Lower lobe of right lung (tissue), 2 donors: ENCODE measurements around the gene MFSD1. TPM values are rescaled to one million over a fixed set of nuclear protein-coding genes. Genes with fewer than 3 reads are reported as not detected.

ENCODE experiments used
- ATAC-seq, 2 donors: fragments of 200-7000 bp; cut with Tn5 transposase; one replicate each; pipeline ENCODE4 v1.9.1; 2020 to 2022; ENCODE audit warnings: mild to moderate bottlenecking in 2 of 2, moderate library complexity in 2 of 2
- DNase-seq: peaks from one replicate; pipeline ENCODE4 v3.0.0-alpha.2; 2020
- H3K27ac ChIP-seq: fragments of 200-600 bp; one replicate; pipeline ENCODE4 v1.8.0; 2022
- H3K27me3 ChIP-seq: fragments of 200-600 bp; one replicate; pipeline ENCODE4 v1.8.0; 2022; ENCODE audit warnings: low read depth
- H3K36me3 ChIP-seq: fragments of 200-600 bp; one replicate; pipeline ENCODE4 v1.8.0; 2022; ENCODE audit warnings: mild to moderate bottlenecking
- H3K4me1 ChIP-seq: fragments of 200-600 bp; one replicate; pipeline ENCODE4 v1.8.0; 2022
- H3K4me3 ChIP-seq: fragments of 200-600 bp; one replicate; pipeline ENCODE4 v1.8.0; 2022; ENCODE audit warnings: mild to moderate bottlenecking
- H3K9me3 ChIP-seq: fragments of 200-600 bp; one replicate; pipeline ENCODE4 v1.8.0; 2022
- intact Hi-C: fragments of 100-400 bp; cut with DNase I; formaldehyde crosslinking; loops from one replicate; pipeline ENCODE4 v1.11.0; 2022
- long read RNA-seq: library from polyadenylated mRNA; unstranded; transcript quantifications from one replicate; pipeline ENCODE4 v2.0.0, GENCODE V29; 2021
- total RNA-seq: library from RNA; stranded (reverse); fragmentation: NEBNext Ultra II Directional; extraction: Animal tissue kit (Norgen Biotek cat#: 25700); gene quantifications from one replicate; pipeline ENCODE4 v1.2.1, GENCODE V29; 2021
- TF ChIP-seq, protein P1 (sequence below): fragments of 200-600 bp; IDR thresholded peaks from one replicate; pipeline ENCODE4 v1.8.0; 2022; ENCODE audit warnings: antibody characterized with exemption, mild to moderate bottlenecking
- donor health status: DM: no; HTN: yes; CAD: no; lungs with severe emphysema.

Gene MFSD1, protein sequence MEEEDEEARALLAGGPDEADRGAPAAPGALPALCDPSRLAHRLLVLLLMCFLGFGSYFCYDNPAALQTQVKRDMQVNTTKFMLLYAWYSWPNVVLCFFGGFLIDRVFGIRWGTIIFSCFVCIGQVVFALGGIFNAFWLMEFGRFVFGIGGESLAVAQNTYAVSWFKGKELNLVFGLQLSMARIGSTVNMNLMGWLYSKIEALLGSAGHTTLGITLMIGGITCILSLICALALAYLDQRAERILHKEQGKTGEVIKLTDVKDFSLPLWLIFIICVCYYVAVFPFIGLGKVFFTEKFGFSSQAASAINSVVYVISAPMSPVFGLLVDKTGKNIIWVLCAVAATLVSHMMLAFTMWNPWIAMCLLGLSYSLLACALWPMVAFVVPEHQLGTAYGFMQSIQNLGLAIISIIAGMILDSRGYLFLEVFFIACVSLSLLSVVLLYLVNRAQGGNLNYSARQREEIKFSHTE
- 102 TPM for total RNA-seq
- long read RNA-seq, transcript MFSD1-215 (15 exons, 2,121 nt) = minor isoform, 5 of 232 reads
- long read RNA-seq, transcript MFSD1-203 (16 exons, 2,423 nt) = major isoform, 203 of 232 reads
- long read RNA-seq, partial matches to known transcripts = 5 of 232 reads
- long read RNA-seq, other reads (novel, unspliced or antisense) = 16 of 232 reads

DNA sequence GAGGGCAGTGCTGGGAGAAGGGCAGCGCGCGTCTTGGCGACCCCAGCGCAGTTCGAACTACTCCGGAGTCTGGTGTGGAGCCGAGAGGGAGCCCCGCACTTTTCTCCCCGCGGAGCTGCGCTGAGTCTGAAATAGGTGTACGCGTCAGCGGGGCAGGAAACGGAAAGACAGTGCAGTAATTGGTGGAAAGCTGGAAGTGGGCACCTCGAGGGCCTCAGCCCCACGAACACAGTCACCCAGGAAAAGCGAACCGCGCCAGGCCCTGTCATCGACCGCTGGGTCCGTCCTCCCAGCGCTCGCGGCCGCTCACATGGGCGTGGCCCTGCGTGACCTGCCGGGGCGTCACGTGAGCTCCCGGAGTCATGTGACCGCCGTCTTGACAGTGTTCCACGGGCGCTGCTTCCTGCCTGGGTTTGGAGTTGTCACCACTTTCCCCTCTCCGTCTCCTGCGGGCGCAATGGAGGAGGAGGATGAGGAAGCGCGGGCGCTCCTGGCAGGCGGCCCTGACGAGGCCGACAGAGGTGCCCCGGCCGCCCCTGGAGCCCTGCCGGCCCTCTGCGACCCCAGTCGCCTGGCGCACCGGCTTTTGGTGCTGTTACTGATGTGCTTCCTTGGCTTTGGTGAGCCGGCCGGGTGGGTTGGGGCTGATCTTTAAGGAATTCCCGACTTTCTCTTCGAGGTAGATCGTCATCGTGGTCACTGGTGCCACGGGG, at the start of gene MFSD1:
Gene MFSD1 (plus strand): TSS at position 359 of the 713 bp plus-strand sequence. CDS start 99 bp downstream, at position 458.
- peaks cover 20% of the 10 kb centered on the region for H3K36me3 ChIP-seq
- peaks cover 22% of the 10 kb centered on the region for H3K4me1 ChIP-seq
- H3K9me3 ChIP-seq = no peaks in the 10 kb centered on the region
- ATAC-seq (peak; percentile 99 to 100), DNase-seq (peak; percentile 99)
- intact Hi-C loops = no loop called here
- TF ChIP-seq, protein P1, sequence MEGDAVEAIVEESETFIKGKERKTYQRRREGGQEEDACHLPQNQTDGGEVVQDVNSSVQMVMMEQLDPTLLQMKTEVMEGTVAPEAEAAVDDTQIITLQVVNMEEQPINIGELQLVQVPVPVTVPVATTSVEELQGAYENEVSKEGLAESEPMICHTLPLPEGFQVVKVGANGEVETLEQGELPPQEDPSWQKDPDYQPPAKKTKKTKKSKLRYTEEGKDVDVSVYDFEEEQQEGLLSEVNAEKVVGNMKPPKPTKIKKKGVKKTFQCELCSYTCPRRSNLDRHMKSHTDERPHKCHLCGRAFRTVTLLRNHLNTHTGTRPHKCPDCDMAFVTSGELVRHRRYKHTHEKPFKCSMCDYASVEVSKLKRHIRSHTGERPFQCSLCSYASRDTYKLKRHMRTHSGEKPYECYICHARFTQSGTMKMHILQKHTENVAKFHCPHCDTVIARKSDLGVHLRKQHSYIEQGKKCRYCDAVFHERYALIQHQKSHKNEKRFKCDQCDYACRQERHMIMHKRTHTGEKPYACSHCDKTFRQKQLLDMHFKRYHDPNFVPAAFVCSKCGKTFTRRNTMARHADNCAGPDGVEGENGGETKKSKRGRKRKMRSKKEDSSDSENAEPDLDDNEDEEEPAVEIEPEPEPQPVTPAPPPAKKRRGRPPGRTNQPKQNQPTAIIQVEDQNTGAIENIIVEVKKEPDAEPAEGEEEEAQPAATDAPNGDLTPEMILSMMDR = no peak
- H3K4me3 ChIP-seq = peak within 1 kb of the TSS; percentile 82
- H3K27ac ChIP-seq = peak within 1 kb of the TSS; percentile 88
- no peaks in the 10 kb centered on the region for H3K27me3 ChIP-seq

DNA sequence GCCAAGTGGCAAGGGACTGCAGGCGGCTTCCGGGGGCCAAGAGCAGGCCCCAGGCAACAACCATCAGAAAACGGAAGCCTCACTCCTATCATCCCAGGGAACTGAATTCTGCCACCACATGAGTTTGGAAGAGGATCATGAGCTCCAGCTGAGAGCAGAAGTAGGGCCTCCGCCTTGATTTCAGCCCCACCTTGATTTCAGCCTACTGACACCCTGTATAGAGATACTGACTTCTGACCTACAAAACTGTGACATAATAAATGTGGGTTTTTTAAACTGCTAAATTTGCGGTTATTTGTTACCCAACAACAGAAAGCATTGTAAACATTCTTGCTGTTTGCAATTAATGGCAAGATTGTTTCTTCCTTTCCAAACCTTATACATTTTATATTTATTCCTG, 48.0 kb upstream of the MFSD1 start:
- Histone ChIP-seq H3K4me3 (no peak overlapping the region), H3K9me3 (no peaks in the 10 kb centered on the region), H3K36me3 (no peaks in the 10 kb centered on the region), H3K27ac (no peak overlapping the region), H3K27me3 (no peaks in the 10 kb centered on the region), H3K4me1 (peaks cover 8% of the 10 kb centered on the region)
- TF ChIP-seq, protein P1 = no peak
- intact Hi-C loops = no loop called here
- ATAC-seq = peak; percentile 32 to 71
- no peak for DNase-seq

DNA sequence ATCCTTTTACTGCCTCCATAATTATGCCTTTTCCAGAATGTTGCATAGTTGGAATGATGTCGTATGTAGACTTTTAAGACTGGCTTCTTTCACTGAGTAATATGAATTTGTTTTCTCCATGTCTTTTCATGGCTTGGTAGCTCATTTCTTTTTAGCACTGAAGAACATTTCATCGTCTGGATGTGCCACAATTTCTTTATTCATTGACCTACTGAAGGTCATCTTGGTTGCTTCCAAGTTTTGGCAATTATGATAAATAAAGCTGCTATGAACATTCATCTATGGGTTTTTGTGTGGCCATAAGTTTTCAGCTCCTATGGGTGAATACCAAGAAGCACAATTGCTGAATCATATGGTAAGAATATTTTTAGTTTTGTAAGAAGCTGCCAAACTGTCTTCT, 46.4 kb upstream of the MFSD1 start:
- DNase-seq = no peak
- Histone ChIP-seq H3K36me3 (no peaks in the 10 kb centered on the region), H3K4me3 (no peak overlapping the region), H3K9me3 (no peaks in the 10 kb centered on the region), H3K4me1 (peaks cover 8% of the 10 kb centered on the region), H3K27ac (no peak overlapping the region), H3K27me3 (no peaks in the 10 kb centered on the region)
- TF ChIP-seq, protein P1 = no peak
- intact Hi-C loops = no loop called here
- ATAC-seq = no peak

DNA sequence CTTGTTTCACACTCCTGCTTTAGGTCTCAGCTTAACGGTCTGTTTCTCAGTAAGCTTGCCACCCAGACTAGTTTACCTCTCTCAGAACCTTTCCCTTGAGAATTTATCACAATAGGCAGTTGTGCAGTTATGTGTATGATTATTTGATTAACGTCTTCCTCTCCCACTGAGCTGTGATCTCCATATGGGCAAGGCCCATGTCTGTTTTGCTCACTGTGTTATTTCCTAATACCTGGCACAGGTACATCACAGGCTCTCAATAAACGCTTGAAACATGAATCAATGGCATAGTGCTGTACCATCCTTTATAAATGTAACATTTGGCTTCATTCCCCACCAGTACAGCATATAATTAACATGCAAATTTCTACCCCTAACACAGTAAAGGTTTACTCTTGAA, 40.5 kb upstream of the MFSD1 start:
- Histone ChIP-seq H3K36me3 (no peaks in the 10 kb centered on the region), H3K27me3 (no peaks in the 10 kb centered on the region), H3K4me3 (no peak overlapping the region), H3K9me3 (no peaks in the 10 kb centered on the region), H3K27ac (no peak overlapping the region), H3K4me1 (no peaks in the 10 kb centered on the region)
- intact Hi-C loops = no loop called here
- TF ChIP-seq, protein P1 = no peak
- no peak for ATAC-seq
- no peak for DNase-seq

DNA sequence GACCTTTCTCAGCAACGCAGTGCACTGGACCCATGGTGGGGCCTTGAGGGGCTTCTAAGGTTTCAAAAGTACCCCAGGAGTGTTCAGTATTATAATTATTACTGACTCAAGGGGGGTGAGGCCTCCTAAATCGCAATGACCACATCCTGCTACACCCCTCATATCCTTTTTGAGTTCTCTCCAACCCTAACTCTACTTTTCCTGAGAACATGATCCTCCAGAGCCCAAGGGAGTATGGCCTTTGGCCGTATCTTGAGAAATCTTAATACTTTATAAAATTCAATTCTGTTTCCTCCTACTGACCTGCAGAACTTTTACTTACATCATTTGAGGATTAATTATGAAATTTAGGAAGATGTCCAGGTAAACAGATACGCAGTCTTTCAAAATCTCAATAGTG, 39.2 kb upstream of the MFSD1 start:
- intact Hi-C loops = no loop called here
- no peak overlapping the region for H3K27ac ChIP-seq
- no peak for DNase-seq

More for the DNA sequence above, 39.2 kb upstream of the MFSD1 start:
- no peaks in the 10 kb centered on the region for H3K9me3 ChIP-seq
- no peak for ATAC-seq
- H3K4me1 ChIP-seq = peaks cover 7% of the 10 kb centered on the region
- H3K27me3 ChIP-seq = no peaks in the 10 kb centered on the region
- TF ChIP-seq, protein P1 = no peak
- H3K36me3 ChIP-seq = no peaks in the 10 kb centered on the region
- H3K4me3 ChIP-seq = no peak overlapping the region
